ENCODE data around the gene DRAM2. TPM values are rescaled to one million over a fixed set of nuclear protein-coding genes. Genes with fewer than 3 reads are reported as not detected.

Gene DRAM2
- total RNA-seq, 4 donors from 2014 or later: 26.5 to 105 (median 51.7) TPM

GRCh38 chr1:111145963-111146768, 6.3 kb upstream of the DRAM2 start:
- Histone ChIP-seq H3K27ac (no peak overlapping the region), H3K4me1 (peaks cover 3 to 4% of the 10 kb centered on the region in 2 donors), H3K4me3 (replicated peaks in 1 of 3) (no peak overlapping the region), H3K36me3 (peaks cover 0 to 10% of the 10 kb centered on the region in 2 donors), H3K9me3 (no peaks in the 10 kb centered on the region), H3K27me3 (no peaks in the 10 kb centered on the region)
- no peak for DNase-seq
- no peak for TF ChIP-seq POLR2A (IDR thresholded peaks at IDR 0.05)
- TF ChIP-seq, protein P1, sequence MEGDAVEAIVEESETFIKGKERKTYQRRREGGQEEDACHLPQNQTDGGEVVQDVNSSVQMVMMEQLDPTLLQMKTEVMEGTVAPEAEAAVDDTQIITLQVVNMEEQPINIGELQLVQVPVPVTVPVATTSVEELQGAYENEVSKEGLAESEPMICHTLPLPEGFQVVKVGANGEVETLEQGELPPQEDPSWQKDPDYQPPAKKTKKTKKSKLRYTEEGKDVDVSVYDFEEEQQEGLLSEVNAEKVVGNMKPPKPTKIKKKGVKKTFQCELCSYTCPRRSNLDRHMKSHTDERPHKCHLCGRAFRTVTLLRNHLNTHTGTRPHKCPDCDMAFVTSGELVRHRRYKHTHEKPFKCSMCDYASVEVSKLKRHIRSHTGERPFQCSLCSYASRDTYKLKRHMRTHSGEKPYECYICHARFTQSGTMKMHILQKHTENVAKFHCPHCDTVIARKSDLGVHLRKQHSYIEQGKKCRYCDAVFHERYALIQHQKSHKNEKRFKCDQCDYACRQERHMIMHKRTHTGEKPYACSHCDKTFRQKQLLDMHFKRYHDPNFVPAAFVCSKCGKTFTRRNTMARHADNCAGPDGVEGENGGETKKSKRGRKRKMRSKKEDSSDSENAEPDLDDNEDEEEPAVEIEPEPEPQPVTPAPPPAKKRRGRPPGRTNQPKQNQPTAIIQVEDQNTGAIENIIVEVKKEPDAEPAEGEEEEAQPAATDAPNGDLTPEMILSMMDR (IDR thresholded peaks at IDR 0.05): no peak
- intact Hi-C loops (cut with DNase I): no loop called here

- H3K36me3 ChIP-seq: peaks cover 0 to 10% of the 10 kb centered on the region in 2 donors
- no peaks in the 10 kb centered on the region for H3K27me3 ChIP-seq
- H3K27ac ChIP-seq: no peak overlapping the region
- H3K4me1 ChIP-seq: peaks cover 5 to 9% of the 10 kb centered on the region in 2 donors
- H3K4me3 ChIP-seq (replicated peaks in 1 of 3): no peak overlapping the region
- intact Hi-C loops (cut with DNase I): no loop called here
- TF ChIP-seq, protein P1 (IDR thresholded peaks at IDR 0.05): no peak
- no peak for TF ChIP-seq POLR2A (IDR thresholded peaks at IDR 0.05)
- no peaks in the 10 kb centered on the region for H3K9me3 ChIP-seq
- no peak for DNase-seq
- 89 to 90% methylated on average over 2 of the region's 2 CpGs for WGBS, 2 donors
Observed at GRCh38 chr1:111145542-111145941, 5.6 kb upstream of the DRAM2 start.

GRCh38 chr1:111142356-111142975, 2.6 kb upstream of the DRAM2 start:
- Histone ChIP-seq H3K27ac (no peak overlapping the region), H3K27me3 (no peaks in the 10 kb centered on the region), H3K36me3 (no peaks in the 10 kb centered on the region), H3K4me3 (replicated peaks in 1 of 3) (no peak overlapping the region), H3K9me3 (no peaks in the 10 kb centered on the region), H3K4me1 (peaks cover 9 to 14% of the 10 kb centered on the region in 2 donors)
- intact Hi-C loops (cut with DNase I): no loop called here
- no peak for TF ChIP-seq POLR2A (IDR thresholded peaks at IDR 0.05)
- TF ChIP-seq, protein P1 (IDR thresholded peaks at IDR 0.05): no peak
- 82 to 83% methylated on average over 5 of the region's 5 CpGs for WGBS, 2 donors
- DNase-seq: no peak

DNA sequence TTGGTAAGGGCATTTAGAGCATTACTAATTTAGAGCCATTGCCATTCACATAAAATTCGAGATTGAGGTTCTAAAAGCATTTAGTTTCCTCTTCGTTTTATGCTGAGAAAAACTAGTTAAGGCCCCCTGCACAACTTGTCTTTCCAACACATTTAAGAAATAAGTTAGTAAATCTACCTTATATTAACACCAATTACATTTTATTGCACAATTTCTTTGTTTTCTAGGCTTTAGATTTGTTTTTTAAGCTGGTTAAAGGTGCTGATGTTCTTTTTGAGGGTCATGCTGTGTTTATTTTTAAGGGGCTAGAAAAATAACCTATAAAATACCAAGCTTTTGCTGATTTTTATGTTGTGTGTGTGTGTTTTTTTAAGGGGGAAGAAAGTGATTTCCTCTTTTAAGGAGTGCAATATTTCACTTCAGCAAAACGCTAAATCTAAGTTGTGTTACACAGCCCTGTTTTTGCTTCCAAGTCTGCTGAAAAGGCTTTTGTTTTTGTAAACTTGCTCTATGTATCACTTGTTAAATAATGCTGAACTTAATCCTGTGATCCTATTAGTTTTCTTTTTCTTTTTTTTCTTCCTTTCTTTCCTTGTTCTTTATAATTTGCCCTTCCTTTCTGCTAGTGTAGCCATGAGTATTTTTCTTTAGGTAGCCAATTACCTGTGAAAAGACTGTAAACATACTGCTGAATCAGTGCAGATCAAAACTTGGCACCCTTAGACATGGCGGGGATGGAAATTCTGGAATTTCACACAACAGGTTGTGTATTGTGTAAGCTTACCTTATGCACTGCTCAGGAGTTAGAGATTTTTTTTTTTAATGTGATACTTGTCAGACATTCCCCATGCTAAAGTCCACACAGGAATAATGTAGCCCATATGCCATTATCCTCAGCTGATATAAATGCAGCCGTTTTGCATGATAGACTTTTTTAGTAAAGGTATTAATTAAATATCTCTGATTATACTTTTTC, 1.6 kb upstream of the DRAM2 start:
- H3K4me3 ChIP-seq (replicated peaks in 1 of 3): no peak overlapping the region
- peaks cover 9 to 14% of the 10 kb centered on the region in 2 donors for H3K4me1 ChIP-seq
- DNase-seq: no peak
- 46 to 51% methylated on average over 5 of the region's 5 CpGs for WGBS, 2 donors
- intact Hi-C loops (cut with DNase I): no loop called here
- H3K9me3 ChIP-seq: no peaks in the 10 kb centered on the region
- TF ChIP-seq, protein P1 (IDR thresholded peaks at IDR 0.05): no peak
- no peak for TF ChIP-seq POLR2A (IDR thresholded peaks at IDR 0.05)
- H3K27me3 ChIP-seq: no peaks in the 10 kb centered on the region
- H3K36me3 ChIP-seq: no peaks in the 10 kb centered on the region
- H3K27ac ChIP-seq: no peak overlapping the region
